GM11168 (cell line): ENCODE data around the gene SNAPIN.
"Not testable (repeated sequence)": the region's sequence is repeated elsewhere in the genome, so short reads cannot be mapped to it uniquely, and the experiment has no call there.

Experiments
- in situ Hi-C: fragments of 300-500 bp; cut with MboI; formaldehyde crosslinking; loops from one replicate; pipeline ENCODE4 v1.12.0; 2022; ENCODE audit warnings: low sequenced_read_pairs; ENCODE audit not compliant: unreplicated experiment

SNAPIN gene

GRCh38 chr1:153643816-153644215 lies 14.7 kb upstream of the SNAPIN start:
- in situ Hi-C loops, result no loop called here

DNA sequence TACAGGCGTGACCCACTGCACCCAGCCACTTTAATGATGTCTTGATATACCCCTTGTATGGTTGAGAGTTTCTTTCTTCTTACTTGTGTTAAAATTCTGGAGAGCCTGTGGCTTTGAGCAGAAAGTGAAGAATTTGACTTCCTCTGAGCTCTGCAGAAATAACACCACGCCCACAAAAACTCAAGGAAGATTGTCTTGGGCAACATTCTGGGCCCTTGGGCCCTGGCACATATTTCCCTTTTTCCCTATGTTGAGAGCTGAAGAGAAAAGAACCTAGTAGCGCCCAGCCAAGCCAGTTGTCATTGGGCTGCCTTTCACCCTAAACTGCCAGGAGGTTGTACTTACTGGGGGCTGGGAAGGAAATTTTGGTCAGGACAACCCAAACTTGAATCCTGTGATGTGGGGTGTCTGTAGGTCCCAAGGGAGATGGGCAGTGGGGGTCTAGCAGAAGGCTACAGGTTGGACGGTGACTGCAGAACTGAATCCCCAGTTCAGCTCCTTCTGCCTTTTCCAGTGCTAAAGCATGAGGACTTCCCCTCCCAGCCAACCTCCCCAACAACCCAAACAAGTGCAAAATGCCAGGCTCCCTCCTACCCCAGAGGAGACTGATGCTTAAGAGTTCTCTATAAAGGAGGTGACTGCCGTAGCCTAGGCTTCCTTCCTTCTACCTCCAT lies 11.7 kb upstream of the SNAPIN start:
- in situ Hi-C loops, result no loop called here

GRCh38 chr1:153647346-153647714 lies 11.2 kb upstream of the SNAPIN start:
- in situ Hi-C loops, result no loop called here

DNA sequence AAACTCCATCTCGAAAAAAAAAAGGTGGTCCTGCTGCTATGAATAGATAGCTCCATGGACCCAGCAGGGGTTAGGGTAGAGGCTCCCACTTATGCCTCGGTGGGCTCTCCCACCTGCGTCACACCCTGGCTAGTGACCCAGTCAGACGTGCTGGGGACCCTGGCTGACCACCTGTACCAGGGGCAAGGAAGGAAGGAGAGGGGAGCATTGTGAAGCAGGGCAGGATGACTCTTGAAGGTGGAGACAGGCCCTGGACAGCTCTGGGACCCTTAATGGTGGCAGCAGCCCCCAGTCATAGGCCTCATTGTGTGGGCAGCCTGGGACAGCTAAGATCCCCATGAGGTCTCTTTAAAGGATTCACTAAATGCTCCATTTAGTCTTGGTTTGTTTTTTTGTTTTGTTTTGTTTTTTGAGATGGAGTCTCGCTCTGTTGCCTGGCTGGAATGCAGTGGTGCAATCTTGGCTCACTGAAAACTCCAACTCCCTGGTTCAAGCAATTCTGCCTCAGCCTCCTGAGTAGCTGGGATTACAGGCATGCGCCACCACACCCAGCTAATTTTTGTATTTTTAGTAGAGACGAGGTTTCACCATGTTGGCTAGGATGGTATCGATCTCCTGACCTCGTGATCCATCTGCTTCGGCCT lies 10.4 kb upstream of the SNAPIN start:
- in situ Hi-C loops, result no loop called here

- in situ Hi-C loops, result no loop called here
Measured at GRCh38 chr1:153649137-153649862, 9.2 kb upstream of the SNAPIN start.

DNA sequence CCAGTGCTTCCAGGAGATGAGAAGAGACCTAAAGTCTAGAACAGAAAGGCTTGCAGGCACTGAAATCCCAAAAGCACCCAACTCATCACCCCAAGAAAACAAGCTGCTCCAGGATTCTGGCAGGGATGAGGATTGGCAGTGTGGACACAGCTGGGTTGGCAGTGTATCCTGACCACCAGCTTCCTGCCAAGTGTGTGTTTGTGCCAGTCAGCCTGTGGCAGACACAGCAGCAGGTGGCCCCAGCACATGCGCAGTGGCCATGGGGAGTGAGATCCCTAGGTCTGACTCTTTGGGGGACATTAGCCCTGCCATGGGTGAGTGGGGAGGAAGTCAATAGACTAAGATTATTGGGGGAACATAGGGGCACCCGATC lies 8.7 kb upstream of the SNAPIN start:
- in situ Hi-C loops, result no loop called here

DNA sequence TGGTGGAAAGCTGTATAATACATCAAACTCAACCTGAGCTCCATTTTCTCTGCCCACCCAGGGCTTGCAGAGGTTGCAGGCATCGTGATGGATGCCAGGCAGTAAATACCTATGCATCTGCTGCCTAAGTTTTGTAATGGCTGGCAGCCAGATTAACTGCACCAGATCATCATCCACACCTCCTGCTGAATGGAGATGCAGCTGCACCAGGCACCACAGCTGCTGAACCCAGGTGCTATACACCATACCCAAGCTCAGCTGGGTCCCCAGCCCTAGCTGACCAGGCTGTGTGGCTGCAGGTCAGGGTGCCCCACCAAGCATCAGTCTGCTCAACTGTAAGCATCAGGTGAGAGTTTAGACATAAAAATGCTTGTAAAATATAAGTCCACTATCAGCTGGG lies 6.7 kb upstream of the SNAPIN start:
- in situ Hi-C loops, result no loop called here

DNA sequence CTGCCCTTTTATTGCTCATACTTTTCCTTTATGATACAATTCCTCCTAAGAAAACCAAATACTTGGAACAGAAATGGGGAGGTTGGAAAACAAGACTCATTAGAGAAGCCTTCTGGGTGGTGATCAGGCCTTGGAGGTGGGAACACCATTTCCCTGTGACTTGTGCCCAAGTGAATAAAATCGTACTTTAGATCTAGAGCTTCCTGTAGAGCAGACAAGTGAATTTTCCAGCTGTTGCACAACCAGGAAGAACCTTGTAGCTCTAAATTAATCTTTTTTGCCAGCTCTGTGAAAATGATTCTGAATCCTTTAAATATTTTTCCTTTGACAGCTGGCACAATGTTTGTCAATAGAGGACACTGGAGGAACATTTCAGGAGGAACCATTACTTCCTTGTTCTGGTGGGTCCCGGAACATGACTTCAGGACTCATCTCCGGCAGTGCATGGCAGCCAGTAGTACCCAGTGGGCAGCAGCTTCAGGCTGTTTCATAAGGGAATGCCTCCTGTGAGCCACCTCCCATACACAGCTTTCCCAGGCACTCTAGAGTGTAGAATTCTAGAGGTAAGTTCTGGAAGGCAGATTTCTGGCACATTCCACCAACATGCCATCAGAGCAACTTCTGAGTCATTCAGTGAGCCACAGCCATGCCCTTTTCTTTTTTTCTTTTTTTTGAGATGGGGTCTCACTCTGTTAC lies 5.5 kb upstream of the SNAPIN start:
- in situ Hi-C loops, result no loop called here

GRCh38 chr1:153655333-153655732 lies 3.2 kb upstream of the SNAPIN start:
- in situ Hi-C loops, result no loop called here

- in situ Hi-C loops, result no loop called here
Measured at GRCh38 chr1:153659175-153659534, 652 bp downstream of the SNAPIN start.

GRCh38 chr1:153659656-153660055 lies 1.2 kb downstream of the SNAPIN start:
- in situ Hi-C loops, result no loop called here

DNA sequence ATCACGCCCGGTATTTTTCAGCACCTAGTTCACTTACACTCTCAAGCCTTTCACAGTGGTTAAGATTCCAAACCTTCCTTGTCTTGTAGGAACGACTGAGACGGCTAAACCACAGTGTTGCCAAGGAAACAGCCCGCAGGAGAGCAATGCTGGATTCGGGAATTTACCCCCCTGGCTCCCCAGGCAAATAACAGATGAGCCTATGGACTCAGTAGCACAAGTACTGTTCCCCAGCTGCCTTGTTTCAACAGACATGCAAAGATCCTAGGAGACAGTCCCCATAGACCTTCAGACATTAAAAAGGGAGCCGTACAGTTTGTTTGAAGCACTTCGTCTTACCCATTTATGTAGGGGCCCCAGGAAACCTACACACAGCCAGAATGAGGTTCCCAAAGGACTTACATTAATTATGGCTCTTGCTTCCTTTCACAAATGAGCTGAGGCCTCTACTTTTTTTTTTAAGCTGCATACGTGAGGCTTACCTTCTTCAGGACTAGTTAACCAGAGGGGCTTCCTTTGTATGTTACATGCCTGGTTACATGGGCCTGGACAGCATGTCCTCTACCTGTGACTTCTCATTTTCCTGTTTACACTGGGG lies 2.7 kb downstream of the SNAPIN start:
- in situ Hi-C loops, result no loop called here

DNA sequence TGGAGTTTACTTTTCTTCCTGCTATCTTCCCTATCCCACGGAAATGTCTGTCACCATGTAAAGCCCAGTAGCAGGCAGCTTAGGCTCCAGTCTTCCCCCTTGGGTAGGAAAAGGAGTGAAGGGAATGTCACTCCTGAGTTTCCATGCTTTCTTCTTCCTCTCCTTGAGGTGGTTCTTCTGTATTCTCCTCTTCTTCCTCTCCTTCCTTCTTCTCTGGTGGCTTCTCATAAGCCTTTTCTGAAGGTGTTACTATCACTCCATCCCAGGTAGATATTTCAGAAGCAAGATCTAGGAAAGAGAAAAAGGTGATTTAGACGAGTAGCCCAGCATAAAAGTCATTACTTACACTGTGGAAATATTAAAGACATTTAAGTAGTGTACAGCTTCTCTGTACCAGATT lies 3.8 kb downstream of the SNAPIN start:
- in situ Hi-C loops, result no loop called here

DNA sequence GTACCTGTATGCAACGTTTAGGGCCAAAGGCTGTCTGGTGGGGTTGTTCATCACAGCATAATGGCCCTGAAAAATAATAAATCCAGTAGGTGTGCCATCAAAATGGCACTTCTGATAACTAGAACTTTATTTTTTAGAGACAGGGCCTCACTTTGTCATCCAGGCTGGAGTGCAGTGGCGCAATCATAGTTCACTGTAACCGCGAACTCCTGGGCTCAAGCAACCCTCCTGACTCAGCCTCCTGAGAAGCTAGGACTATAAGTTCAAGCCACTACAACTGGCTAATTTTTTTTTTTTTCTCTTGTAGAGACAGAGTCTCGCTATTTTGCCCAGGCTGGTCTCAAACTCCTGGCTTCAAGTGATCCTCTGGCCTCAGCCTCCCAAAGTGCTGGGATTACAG lies 4.7 kb downstream of the SNAPIN start:
- in situ Hi-C loops, result no loop called here

- in situ Hi-C loops, result no loop called here
Measured at GRCh38 chr1:153667439-153667838, 8.9 kb downstream of the SNAPIN start.

- in situ Hi-C loops, result not testable (repeated sequence)
Measured at GRCh38 chr1:153668672-153669071, 10.2 kb downstream of the SNAPIN start.

- in situ Hi-C loops, result loop anchor here (10.0 kb wide), 2 partner anchors 75 to 305 kb away; partner anchors contain the start of gene JTB
Measured at GRCh38 chr1:153669606-153670005, 11.1 kb downstream of the SNAPIN start.

GRCh38 chr1:153670257-153670858 lies 11.9 kb downstream of the SNAPIN start:
- in situ Hi-C loops, result loop anchor here (10.0 kb wide), 2 partner anchors 74 to 304 kb away; partner anchors contain the start of gene JTB

- in situ Hi-C loops, result loop anchor here (10.0 kb wide), 2 partner anchors 74 to 304 kb away; partner anchors contain the start of gene JTB
Measured at GRCh38 chr1:153670859-153671627, 12.5 kb downstream of the SNAPIN start, which contains the start of gene ILF2. ILF2 (minus strand) TSS chr1:153670993; CDS start chr1:153670922, 71 bp downstream.
